Inflammatory macrophage treated with lipopolysaccharide for 1 hour (primary cell): ENCODE results near the gene FNBP1L.
"Not testable (repeated sequence)": the region's sequence is repeated elsewhere in the genome, so short reads cannot be mapped to it uniquely, and the experiment has no call there.

Experiments used
- DNase-seq, 2 donors: peaks; one replicate each; pipeline ENCODE4 v3.0.0-alpha.2; 2020 to 2022

The FNBP1L gene

DNA sequence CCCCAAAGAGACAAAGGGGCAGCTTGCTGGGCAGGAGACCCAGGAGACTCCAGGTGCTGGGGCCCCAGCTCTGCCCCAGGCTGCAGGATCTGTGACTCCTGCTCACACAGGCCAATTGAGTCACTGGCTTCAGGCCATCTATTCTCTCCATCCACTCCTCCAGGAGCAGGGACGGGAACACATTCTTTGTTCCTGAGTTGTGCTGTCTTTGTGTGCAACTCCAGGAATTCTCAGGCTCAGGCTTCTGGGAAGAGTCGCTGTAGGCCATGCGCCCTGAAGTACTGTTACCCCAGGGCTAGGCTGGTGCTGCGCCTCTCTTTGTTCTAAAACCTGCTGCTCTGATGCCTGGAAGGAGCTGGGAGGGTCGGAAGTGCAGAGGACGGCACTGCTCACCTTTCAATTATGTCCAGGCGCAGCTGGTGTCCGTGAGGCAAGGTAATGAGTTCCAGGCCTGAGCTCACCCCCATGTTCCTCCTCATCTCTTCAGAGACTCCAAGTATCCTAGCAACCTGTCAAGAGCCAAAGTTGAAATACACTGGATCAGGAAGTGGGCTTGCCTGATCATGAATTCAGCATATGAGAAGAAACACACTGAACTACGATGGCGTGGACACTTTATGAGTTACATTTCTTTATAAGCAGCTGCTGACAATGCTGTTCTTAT, 127.8 kb downstream of the FNBP1L start:
- DNase-seq = no peak

DNA sequence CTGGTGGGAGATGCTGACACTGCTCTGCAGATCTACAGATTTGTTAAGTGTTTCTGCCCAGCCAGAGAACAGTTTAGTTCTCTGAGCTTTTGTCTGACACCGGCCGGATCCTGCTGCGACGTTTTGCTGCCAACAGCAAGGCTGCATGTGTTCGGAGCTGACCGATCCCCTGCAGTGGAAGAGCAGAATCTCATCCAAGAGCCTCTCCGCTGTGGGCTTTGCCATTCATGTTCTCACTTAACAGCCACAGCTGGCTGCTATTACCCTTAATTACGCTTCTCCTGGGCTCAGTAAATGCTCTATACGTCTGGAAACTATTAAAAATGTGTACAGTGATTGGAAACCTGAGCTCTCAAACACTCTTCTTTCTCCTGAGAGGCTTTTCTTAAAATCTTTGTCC, 128.4 kb downstream of the FNBP1L start:
- no peak for DNase-seq

DNA sequence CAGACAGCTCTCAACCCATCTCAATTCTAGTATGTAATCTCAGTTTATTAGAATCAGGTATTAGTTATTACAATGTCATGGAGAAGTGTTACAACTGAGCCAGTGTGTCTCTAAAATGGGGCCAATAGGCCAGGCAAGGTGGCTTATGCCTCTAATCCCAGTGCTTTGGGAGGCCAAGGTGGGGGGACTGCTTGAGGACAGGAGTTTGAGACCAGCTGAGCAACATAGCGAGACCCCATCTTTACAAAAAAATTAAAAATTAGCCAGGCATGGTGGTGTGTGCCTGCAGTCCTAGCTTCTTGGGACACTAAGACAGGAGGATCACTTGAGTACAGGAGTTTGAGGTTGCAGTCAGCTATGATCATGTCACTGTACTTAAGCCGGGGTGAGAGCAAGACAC, 128.8 kb downstream of the FNBP1L start:
- DNase-seq = no peak

DNA sequence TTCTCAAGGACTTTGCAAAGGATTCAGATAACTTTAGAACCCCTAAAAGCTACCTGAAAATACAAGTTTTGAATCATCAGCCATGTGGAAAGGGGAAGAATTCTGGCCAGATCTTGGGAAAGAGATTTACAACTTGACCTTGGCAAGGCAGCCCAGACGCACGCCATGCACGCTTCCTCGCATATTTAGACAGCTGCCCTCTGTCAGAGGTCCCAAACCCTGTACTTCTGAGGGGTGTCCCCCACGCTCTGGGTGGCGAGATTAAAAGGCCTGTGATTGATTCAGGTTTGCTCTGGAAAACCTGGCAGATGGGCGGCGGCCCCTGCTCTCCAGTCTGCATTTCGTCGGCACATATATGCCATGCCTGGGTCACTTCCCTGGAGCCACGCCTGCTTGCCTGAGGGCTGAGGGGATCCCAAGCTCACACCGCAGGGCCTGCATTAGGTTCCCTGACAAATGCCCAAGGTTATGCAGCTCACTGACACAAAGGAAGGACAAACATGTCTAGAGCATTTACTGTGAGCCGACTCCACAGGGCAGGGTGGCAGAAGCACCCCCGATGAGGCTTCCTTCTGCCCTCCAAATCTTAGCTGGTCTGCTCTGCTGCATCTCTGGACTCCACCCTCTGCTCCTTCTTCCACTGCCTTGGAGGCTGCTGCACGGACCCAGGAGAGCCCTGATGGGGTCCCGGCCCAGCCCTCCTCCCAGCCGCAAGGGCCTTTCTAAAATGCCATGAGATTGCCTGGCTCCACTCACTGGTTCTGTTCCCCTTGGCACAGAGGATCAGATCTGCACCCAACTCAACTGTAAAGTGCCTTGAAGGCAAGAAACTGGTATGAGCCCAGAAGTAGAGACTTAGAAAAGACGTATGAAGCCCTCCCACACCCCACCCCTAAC, 129.9 kb downstream of the FNBP1L start:
- no peak for DNase-seq

DNA sequence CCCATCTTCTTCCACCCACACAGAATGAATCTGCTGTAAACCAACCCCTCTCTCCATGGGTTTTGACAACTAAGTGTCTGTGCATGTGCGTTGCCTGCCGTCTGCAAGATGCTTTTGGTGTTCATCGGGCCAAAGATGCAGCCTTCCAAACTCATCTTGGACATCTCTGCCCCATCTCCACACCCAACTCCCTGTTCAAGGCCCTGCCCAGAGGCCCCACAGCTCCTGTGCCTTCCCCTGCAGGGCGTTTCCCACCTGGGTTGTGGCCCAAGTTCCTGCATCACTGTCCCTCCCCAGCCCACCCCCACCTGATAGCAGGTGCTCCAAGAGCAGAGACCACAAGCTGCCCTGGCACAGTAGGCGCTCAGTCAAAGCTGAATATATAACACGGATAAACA, 130.5 kb downstream of the FNBP1L start:
- DNase-seq = no peak

DNA sequence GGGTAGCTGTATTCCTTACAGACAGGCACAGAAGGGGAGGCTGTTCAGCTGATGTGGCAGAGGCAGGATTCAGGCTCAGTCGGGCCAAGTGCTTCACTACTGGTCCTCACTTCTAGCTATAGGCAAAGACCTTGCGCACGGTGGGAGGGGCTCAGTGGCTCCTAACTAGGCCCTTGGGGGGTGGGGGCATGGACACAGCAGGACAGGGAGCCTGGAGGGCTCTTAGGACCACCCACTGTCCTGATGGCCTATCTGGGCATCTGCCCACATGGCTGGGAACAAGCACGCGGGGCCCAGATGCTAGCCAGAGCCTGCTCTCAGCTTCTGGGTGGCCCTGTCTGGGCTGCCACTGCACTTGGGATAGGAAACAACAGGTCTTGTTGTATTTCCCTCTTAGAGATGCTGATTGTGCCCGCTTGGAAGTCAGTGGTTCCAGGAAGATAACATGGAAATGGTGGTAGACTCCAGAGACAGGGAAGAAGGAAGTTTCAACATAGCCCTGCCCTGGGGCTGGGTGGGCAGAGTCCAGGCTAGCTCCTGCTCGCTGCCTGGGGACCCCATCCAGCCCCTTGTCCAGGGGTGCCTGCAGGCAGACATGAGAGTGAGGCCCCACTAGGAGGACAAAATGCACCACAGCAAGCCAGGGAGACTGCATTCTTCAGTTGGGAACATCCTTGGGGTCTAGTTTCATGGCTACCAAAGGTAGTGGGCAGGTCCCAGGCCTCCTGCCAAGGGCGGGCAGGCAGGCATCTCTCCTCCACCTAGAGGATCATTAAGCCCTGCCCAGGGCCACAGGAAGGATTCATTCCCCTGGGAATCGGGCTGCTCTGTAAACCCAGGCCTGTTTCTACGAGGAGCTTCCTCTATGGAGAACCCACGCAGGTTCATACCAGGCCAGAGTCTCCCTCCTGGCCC, 131.2 kb downstream of the FNBP1L start:
- DNase-seq = no peak

DNA sequence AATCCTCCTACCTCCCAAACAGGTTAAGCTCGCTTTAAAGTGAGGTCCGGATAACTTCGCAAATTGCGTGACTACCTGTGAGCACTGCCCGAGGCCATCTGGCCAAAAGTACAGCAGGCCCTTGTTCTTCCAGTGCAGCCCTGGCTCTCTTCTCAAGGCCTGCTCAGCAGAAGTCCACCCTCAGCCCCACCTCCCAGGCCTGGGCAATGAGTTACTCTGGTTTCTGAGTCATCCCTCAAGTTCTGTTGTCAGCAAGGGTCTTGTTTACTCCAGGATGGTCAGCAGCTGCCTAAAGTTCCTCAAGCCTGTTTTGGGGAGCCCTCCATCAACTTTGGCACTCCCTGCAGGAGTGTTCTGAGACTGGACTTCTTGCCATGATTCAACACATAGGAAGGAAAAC, 132.0 kb downstream of the FNBP1L start:
- no peak for DNase-seq

DNA sequence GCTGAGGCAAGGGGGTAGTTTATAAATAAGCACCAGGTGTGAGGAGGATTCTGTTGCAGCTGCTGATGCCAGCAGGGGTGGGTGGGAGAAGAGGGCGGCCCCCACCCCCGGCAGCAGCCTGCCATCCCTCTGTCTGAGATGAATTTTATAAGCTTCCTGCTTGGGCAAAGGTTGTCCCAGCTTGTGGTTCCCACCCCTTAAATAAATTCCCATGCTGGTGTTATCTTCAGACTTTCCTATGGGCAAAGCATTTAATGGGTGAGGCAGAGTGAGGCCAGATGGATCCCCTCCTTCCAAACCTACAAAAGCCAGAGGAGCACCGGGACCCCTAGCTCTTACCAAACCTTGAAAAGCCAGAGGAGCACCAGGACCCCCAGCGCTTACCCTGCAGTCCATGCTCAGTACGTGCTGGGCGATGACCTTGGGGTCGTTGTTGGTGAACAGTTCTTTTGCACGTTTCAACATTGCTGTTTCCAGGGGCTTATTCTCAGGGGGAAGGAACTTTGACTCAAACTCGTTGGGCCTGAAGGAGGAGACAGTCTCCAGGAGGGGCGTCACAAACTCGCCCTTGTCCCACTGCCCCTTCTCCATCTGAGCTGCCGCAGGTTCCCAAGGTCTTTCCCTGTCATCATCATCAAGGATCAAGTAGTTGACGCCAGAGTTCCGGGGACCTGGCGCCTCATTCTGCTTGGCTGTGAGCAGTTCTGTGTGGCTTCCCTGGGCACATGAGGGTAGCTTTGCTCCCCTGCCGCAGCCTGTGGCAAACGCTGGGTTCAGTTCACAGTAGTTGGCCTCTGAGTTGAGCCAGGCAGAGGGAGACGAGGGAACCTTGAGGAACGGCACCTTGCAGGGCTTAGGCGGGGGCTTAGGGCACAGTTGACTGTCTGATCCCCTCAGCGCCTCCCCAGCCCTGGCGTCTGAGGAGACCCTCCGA, 134.3 kb downstream of the FNBP1L start:
- DNase-seq = no peak

DNA sequence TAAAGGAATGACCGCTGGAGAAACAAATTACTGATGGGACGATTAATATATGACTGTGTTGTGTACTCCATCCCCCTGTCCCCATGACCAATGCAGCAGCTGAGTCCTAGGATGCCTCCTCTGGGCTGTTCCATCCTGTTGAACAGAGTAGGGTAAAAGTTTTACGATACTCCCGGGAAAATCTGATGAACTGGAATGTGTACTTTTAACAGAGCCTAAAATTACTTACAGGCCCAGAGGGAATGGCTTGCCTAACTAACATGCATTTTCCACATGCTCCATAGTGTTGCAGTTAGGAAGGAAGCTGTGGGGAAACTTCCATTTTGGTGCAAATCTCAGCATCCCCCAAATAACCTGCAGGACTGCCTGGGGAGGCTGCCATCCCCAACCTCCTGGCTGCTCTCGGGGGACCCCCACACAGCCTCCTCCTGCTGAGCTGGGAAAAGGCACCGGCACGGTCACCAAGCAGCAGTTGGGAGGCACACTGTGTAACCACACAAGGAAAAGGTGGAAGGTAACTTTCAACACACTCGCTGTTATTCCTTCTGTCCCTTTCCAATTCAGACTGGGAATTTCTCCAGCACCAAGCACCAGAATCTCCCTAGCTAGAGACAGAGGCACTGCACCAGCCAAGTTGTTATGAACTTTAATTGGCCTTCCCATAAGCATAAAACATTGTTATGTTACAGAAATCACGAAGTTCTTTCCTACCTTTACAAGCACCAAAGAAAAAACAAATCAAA, 136.5 kb downstream of the FNBP1L start:
- no peak for DNase-seq

DNA sequence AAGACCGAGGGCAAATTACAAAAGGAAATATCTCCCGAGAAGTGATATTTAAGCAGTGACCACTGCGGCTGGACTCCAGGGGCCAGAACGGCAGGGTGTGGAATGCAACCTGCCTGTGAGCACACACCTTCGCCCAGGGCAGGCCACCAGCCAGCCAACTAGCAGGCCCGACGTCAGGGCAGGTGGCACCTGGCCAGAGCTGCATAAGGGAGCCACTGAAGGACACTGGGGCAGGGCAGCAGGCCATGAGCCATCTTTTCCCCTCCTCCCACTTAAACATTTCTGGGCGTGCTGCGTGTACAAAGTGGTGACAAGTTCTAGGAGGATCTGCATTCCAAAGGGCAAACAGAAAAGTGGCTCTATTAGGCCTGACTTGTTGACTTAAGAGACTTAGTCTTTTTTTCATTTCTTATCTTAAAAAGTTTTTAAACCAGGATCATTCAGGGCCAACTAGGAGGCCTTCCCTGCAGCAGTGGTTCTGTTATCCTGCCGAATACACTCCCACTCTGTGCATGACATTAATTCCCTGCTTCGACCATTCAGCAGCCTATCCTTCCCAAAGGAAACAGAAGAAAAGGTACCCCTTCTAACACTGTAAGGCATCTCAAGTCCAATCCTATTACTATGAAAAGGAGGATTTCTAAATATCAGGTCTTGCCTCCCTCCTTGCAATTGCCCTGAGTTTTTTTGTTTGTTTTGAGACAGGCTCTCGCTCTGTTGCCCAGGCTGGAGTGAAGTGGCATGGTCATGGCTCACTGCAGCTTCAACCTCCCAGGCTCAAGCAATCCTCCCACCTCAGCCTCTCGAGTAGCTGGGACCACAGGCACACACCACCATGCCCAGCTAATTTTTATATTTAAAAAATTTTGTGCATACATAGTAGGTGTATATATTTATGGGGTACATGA, 137.4 kb downstream of the FNBP1L start:
- DNase-seq = no peak

DNA sequence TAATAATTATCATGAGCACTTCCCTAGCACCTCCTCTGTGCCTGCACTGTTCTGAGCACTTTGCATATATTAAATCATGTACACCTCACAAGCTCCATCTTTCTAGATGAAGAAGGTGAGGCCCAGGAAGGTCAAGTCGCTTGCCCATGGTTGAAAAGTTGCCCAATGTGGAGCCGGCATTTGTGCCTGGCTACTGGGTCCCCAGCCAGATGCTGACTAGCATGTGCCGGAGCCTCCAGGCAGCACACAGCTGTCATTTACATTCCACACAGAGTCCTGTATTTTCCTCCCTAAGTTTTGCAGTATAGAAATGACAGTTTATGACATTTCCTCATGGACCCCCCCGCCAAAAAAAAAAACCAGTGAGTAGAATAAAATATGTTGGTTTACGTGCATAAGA, 139.4 kb downstream of the FNBP1L start:
- no peak for DNase-seq

DNA sequence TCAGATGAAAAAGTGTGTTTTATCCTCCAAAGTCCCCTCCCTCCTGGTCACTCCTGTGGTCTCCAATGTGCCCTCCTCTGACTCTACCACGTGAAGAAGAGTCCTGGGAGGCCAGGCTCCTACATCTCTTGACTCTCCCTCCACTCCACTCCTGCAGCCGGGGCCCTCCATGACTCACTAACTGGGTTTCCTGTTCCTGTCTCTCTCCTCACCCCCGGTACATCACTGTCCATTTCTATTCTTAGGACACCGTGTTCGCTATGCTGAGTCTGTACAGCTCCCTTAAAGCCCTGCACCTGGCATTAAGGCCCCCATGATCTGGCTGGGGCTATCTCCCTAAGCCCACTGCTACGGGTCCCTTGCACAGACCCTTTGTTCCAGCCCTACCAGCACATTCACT, 140.3 kb downstream of the FNBP1L start:
- DNase-seq = no peak

DNA sequence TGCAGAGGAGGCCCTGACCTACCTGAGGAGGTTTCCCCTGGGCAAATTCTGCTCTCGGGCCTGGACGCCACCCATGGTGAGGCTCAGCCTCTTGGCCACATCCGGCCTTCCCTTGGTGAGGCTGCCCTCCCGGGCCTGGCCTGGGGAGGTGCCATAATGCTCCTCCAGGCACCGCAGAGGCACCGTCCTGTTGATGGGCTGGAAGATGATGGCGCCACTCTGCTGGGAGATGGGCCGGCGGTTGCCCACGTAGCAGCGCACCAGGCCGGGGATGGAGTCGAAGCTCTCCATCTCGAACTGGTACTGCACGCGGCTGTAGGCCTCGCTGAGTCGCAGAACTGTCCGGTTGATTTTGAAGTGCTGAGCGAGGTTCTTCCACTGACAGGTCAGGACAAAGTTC, 141.0 kb downstream of the FNBP1L start:
- DNase-seq = no peak

DNA sequence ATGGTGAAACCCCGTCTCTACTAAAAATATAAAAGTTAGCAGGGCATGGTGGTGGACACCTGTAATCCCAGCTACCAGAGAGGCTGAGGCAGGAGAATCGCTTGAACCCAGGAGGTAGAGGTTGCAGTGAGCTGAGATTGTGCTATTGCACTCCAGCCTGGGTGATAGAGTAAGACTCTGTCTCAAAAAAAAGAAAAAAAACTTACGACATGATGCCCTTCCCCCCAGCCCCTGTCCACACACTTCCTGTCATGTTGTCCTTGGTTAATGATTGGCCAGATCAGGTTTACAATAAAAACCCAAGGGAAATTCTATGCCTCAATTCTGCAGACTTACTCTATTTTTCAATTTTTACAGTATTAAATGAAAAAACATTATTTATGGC, 143.4 kb downstream of the FNBP1L start:
- DNase-seq = not testable (repeated sequence)

DNA sequence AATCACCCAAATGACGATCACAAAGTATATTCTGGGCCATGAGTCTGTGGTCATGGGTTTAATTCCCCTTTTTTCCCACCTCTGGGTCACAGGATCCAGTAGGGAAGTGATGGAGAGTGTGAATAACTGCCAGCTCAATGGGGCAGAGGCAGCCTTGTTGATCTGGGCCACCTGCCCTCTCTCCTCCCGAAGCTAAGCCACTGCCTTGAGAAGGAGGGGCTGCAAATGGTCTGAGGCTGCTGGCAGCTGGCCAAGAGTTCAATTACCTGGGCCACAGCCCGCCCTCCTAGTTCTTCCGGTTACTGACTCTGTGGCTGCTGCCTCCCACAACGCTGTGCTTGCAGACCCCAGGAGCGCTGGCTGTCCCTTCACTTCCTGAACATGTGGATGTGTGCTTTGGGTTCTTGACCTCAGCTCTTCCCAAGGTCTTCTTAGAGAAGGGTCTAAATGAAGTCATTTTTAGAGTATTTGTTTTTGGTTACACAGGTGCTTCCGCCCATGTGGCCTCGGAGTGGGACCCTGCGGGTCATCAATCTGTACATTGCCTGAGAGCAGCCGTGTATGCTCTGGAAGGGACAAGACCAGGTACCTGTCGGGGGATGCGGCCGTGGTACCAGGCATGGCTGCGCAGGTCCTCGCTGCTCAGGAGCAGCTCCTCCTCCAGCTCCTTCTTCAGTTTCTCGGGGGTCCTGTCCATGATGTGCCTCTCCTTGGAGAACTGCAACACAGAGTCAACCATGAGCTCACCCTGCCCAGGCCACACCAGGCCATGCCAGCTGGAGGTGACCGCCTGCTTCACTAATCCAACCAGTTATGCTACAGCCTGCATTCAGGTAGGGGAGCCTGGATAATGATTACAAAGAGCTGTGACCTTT, 144.0 kb downstream of the FNBP1L start:
- DNase-seq = peak; percentile 40 to 75

DNA sequence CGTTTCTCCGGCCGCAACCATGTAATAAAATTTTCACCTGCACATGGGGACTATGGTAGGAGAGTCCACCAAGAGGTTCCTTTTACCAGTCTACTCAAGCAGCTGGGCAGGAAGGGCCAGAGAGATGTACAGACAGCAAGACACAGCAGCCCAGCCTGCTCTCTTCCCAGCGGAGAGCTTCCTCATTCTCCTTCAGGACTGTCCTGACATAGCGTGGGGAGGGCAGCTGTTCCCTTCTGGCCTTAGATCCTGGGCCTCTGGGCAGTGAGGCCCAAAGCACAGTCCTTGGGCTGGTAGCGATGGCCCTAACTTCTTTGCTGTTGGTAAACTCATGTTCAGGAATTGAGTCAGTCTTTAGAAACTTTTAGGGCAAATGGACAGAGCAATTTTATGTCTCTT, 144.6 kb downstream of the FNBP1L start:
- DNase-seq = peak; percentile 22 to 41

DNA sequence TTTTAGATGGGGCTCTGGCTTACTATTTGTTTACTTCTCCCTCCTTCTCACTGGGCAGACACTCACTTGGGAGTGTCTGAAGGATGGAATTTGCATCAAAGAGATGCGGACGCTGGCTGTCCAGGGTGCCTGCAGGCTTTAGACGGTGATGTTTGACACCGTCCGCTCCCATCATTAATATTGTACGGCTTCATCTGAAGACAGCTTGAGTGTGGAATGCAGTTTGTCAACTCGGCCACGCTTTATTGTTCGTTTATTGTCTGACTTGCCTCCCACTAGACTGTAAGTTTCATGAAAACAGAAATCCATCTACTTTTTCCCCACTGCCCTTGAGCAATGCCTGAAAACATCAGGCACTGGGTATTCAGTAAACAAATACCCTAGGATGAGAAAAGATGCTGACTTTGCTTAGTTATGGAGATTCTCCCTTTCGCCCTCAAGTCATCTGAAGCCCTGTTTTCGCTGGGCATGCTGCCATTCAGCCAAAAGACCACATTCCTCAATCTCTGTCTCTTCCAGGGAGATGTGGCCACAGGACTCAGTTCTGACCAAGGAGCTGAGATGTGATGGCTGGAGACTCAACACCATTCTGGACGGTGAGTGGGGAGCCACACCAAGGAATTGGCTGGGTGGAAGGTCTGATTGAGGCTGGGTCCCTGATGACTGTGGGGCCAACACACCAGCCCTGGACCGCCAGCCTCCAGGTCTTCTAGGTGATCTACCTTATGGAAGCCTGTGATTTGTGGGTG, 146.1 kb downstream of the FNBP1L start:
- DNase-seq = no peak

DNA sequence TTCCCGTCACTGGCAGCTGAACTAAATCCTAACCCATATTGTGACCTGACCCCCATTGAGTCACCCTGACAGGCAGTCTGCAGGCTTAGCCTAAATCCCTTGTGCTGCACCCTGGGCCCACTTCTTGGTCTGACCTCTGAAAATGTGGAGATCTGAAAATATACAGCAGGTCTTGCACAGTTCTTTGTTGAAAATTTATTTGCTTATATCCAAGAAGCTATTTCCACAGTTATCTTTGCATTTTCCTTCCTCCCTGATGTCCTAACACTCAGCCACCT, 146.6 kb downstream of the FNBP1L start:
- DNase-seq = no peak

DNA sequence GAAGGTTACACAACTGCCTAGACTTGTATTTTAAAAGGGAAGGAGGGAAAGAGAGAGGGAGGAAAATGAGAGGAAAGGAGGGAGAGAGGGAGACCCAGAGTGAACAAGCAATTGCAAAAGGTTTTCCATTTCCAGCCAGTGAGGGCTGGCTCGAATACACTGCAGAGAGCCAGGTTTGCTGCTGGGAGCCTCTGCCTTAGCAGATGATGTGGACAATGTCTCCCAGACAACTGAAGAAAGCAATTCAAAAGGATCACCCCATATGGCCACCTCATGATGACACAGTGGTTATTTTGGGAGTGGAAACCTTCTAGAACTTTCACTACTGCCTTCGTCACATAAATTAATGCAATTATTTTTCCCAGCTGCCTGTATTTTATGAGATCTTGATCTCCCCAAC, 147.3 kb downstream of the FNBP1L start:
- no peak for DNase-seq
